ENCODE data around the gene TMEM115. TPM values are rescaled to one million over a fixed set of nuclear protein-coding genes. Genes with fewer than 3 reads are reported as not detected.

TMEM115 gene
- total and polyA plus RNA-seq, 2 of the 13 experiments (the other 11 are each of a cell fraction or from before 2014, with no cell fraction given): 22.1 to 30.7 TPM

GRCh38 chr3:50405249-50405648, 45.9 kb upstream of the TMEM115 start (continued):
- TF ChIP-seq TRAFD1 (CRISPR knock-in tag; IDR thresholded peaks at IDR 0.05; ENCODE audit: borderline replicate concordance): no peak
- no peak for TF ChIP-seq XBP1 (CRISPR knock-in tag; IDR thresholded peaks at IDR 0.05)
- TF ChIP-seq ZNF674 (CRISPR knock-in tag; IDR thresholded peaks at IDR 0.05; ENCODE audit: low read depth): no peak
- TF ChIP-seq FOXP4 (CRISPR knock-in tag; IDR thresholded peaks at IDR 0.05): no peak
- peak; percentile 84; the same call in 1 of the 2 replicates for TF ChIP-seq ZNF232 (CRISPR knock-in tag; IDR thresholded peaks at IDR 0.05; ENCODE audit: borderline replicate concordance)
- TF ChIP-seq MTA3 (CRISPR knock-in tag; IDR thresholded peaks at IDR 0.05): no peak
- TF ChIP-seq MAFK (conservative IDR thresholded peaks at IDR 0.05 in 1 of 2, IDR thresholded peaks at IDR 0.05 in 1 of 2; ENCODE audit: low read length in 2 of 2): no peak
- TF ChIP-seq ZNF468 (CRISPR knock-in tag; IDR thresholded peaks at IDR 0.05): 0 out of 2 replicates have a peak, but pooled peaks have one; percentile 30
- peak; percentile 68 for TF ChIP-seq SALL1 (CRISPR knock-in tag; IDR thresholded peaks at IDR 0.05)
- peak; percentile 35; the same call in 1 of the 2 replicates for TF ChIP-seq ZNF891 (CRISPR knock-in tag; IDR thresholded peaks at IDR 0.05)
- peak; percentile 94 for TF ChIP-seq MIER2 (CRISPR knock-in tag; IDR thresholded peaks at IDR 0.05)
- TF ChIP-seq HOXD1 (CRISPR knock-in tag; IDR thresholded peaks at IDR 0.05): no peak
- no peak for TF ChIP-seq ZNF597 (CRISPR knock-in tag; IDR thresholded peaks at IDR 0.05)
- TF ChIP-seq ZNF790 (CRISPR knock-in tag; IDR thresholded peaks at IDR 0.05; ENCODE audit: borderline replicate concordance): peak; percentile 67; the same call in 1 of the 2 replicates
- TF ChIP-seq ZNF335 (CRISPR knock-in tag; IDR thresholded peaks at IDR 0.05): no peak
- no peak for TF ChIP-seq TOE1 (CRISPR knock-in tag; IDR thresholded peaks at IDR 0.05)
- TF ChIP-seq DDIT3 (CRISPR knock-in tag; IDR thresholded peaks at IDR 0.05): no peak
- TF ChIP-seq ZNF552 (CRISPR knock-in tag; IDR thresholded peaks at IDR 0.05; ENCODE audit: borderline replicate concordance): 0 out of 2 replicates have a peak, but pooled peaks have one; percentile 31
- TF ChIP-seq MYPOP (CRISPR knock-in tag; IDR thresholded peaks at IDR 0.05): no peak

Measured in HepG2 (cell line).